PC-9 (cell line): Measurements from ENCODE around the gene PDE4B. TPM values are rescaled to one million over a fixed set of nuclear protein-coding genes. Genes with fewer than 3 reads are reported as not detected.

Source experiments
- BruUV-seq: library from RNA; stranded (reverse); fragments of 400-500 nt; replicated peaks from 2 replicates; lab custom pipeline; 2021; lab: Mats Ljungman, UMichigan
- CTCF ChIA-PET: fragments of 300-600 bp; sonication (Branson Sonifier 250); formaldehyde crosslinking; loops from one replicate; lab custom pipeline; 2022; ENCODE audit warnings: antibody characterized with exemption; lab: Charles Lee
- POLR2A ChIA-PET: fragments of 300-600 bp; sonication (Branson Sonifier 250); formaldehyde crosslinking; loops from one replicate; lab custom pipeline; 2022; ENCODE audit warnings: antibody characterized with exemption; ENCODE audit not compliant: unreplicated experiment; lab: Charles Lee
- DNase-seq, 2 experiments: peaks; one replicate each; pipeline versions ENCODE4 v3.0.0 to v3.0.0-alpha.2; 2015 to 2022; ENCODE audit warnings: mixed read lengths in 1 of 2
- H2AFZ ChIP-seq: fragments of 200-600 bp; sonication (generic); 2 replicates; pipeline ENCODE4 v1.8.1; 2017; ENCODE audit warnings: antibody characterized with exemption
- H3F3A ChIP-seq: fragments of 200-600 bp; sonication (generic); 2 replicates; pipeline ENCODE4 v1.8.1; 2017; ENCODE audit warnings: antibody characterized with exemption, mild to moderate bottlenecking, low read depth; ENCODE audit not compliant: insufficient read depth
- H3K27ac ChIP-seq: fragments of 200-600 bp; sonication (generic); 2 replicates; pipeline ENCODE4 v1.6.1; 2016; ENCODE audit warnings: mixed run types
- H3K27me3 ChIP-seq: fragments of 200-600 bp; sonication (generic); 2 replicates; pipeline ENCODE4 v1.6.1; 2016; ENCODE audit warnings: low read depth, mixed run types; ENCODE audit not compliant: insufficient read depth
- H3K36me3 ChIP-seq: fragments of 200-600 bp; sonication (generic); 2 replicates; pipeline ENCODE4 v1.6.1; 2016; ENCODE audit warnings: low read depth, mixed run types
- H3K4me1 ChIP-seq: fragments of 200-600 bp; sonication (generic); replicated peaks from 2 replicates; pipeline ENCODE4 v1.6.1; 2016; ENCODE audit warnings: mixed run types; ENCODE audit not compliant: insufficient read depth
- H3K4me2 ChIP-seq: fragments of 200-600 bp; sonication (generic); 2 replicates; pipeline ENCODE4 v1.6.1; 2017; ENCODE audit warnings: mixed run types
- H3K4me3 ChIP-seq: fragments of 200-600 bp; sonication (generic); 2 replicates; pipeline ENCODE4 v1.6.1; 2016; ENCODE audit warnings: mixed run types
- H3K79me2 ChIP-seq: fragments of 200-600 bp; sonication (generic); 2 replicates; pipeline ENCODE4 v1.6.1; 2017; ENCODE audit warnings: low read depth, mixed run types
- H3K9me2 ChIP-seq: fragments of 200-600 bp; sonication (generic); 2 replicates; pipeline ENCODE4 v1.8.1; 2017; ENCODE audit warnings: mild to moderate bottlenecking; ENCODE audit not compliant: insufficient read depth
- H3K9me3 ChIP-seq: fragments of 200-600 bp; sonication (generic); 2 replicates; pipeline ENCODE4 v1.8.1; 2016; ENCODE audit warnings: low read depth; ENCODE audit not compliant: insufficient read depth
- H4K20me1 ChIP-seq: fragments of 200-600 bp; sonication (generic); 2 replicates; pipeline ENCODE4 v1.8.1; 2017; ENCODE audit not compliant: insufficient read depth
- CTCF ChIP-seq: fragments of 200-600 bp; sonication (generic); conservative IDR thresholded peaks from 2 replicates; pipeline ENCODE4 v1.6.1; 2017; ENCODE audit warnings: mixed run types, antibody characterized with exemption, mild to moderate bottlenecking, moderate library complexity
- EZH2 ChIP-seq: fragments of 200-600 bp; sonication (generic); IDR thresholded peaks from 2 replicates; pipeline ENCODE4 v1.8.0; 2017; ENCODE audit warnings: antibody characterized with exemption, low read depth
- intact Hi-C: fragments of 100-400 bp; cut with micrococcal nuclease; formaldehyde crosslinking; loops from one replicate; pipeline ENCODE4 v1.10.0; 2022; ENCODE audit not compliant: unreplicated experiment
- total RNA-seq: library from RNA; stranded (reverse); gene quantifications from 2 replicates; pipeline ENCODE4 v1.2.3, GENCODE V29; 2021

Gene PDE4B
- total RNA-seq, 1 experiment from 2014 or later: 1.3 TPM

GRCh38 chr1:66357478-66358197 is 564.9 kb downstream of the PDE4B start:
- no peak for DNase-seq
- CTCF ChIA-PET: no interaction called here
- no peaks in the 10 kb centered on the region for H3K9me2 ChIP-seq
- BruUV-seq: no TSS peak
- H3K4me3 ChIP-seq: no peak overlapping the region
- H3K4me1 ChIP-seq: no peaks in the 10 kb centered on the region
- no peaks in the 10 kb centered on the region for H3K27me3 ChIP-seq
- no peak overlapping the region for H3K4me2 ChIP-seq
- H3K9me3 ChIP-seq: no peaks in the 10 kb centered on the region; the same call in 1 of the 2 replicates
- no peak overlapping the region for H3K27ac ChIP-seq
- H4K20me1 ChIP-seq: no peaks in the 10 kb centered on the region
- TF ChIP-seq CTCF: no peak
- H3F3A ChIP-seq: no peaks in the 10 kb centered on the region
- H3K36me3 ChIP-seq: no peaks in the 10 kb centered on the region
- H3K79me2 ChIP-seq: no peaks in the 10 kb centered on the region
- no peak overlapping the region for H2AFZ ChIP-seq
- intact Hi-C loops: no loop called here
- POLR2A ChIA-PET: no interaction called here

GRCh38 chr1:66359269-66359668 is 566.6 kb downstream of the PDE4B start:
- ChIA-PET POLR2A (no interaction called here), CTCF (no interaction called here)
- H3K4me3 ChIP-seq: no peak overlapping the region
- no peak overlapping the region for H2AFZ ChIP-seq
- no peaks in the 10 kb centered on the region for H3K9me2 ChIP-seq
- no peaks in the 10 kb centered on the region for H3F3A ChIP-seq
- no TSS peak for BruUV-seq
- H3K4me1 ChIP-seq: no peaks in the 10 kb centered on the region
- H3K27ac ChIP-seq: no peak overlapping the region
- H3K79me2 ChIP-seq: no peaks in the 10 kb centered on the region
- H3K9me3 ChIP-seq: no peaks in the 10 kb centered on the region; the same call in 1 of the 2 replicates
- no peak for DNase-seq
- no peak overlapping the region for H3K4me2 ChIP-seq
- TF ChIP-seq CTCF: no peak
- TF ChIP-seq EZH2: no peak
- H3K27me3 ChIP-seq: no peaks in the 10 kb centered on the region
- H4K20me1 ChIP-seq: no peaks in the 10 kb centered on the region
- intact Hi-C loops: no loop called here
- no peaks in the 10 kb centered on the region for H3K36me3 ChIP-seq

GRCh38 chr1:66359815-66360214 is 567.1 kb downstream of the PDE4B start:
- H3K4me1 ChIP-seq: no peaks in the 10 kb centered on the region
- intact Hi-C loops: no loop called here
- H3K27me3 ChIP-seq: no peaks in the 10 kb centered on the region
- H3K27ac ChIP-seq: no peak overlapping the region
- H3K9me2 ChIP-seq: no peaks in the 10 kb centered on the region
- TF ChIP-seq EZH2 (no peak), CTCF (no peak)
- ChIA-PET POLR2A (no interaction called here), CTCF (no interaction called here)
- H2AFZ ChIP-seq: no peak overlapping the region
- H3K36me3 ChIP-seq: no peaks in the 10 kb centered on the region
- H3K4me3 ChIP-seq: no peak overlapping the region
- DNase-seq: no peak
- H3K4me2 ChIP-seq: no peak overlapping the region
- no peaks in the 10 kb centered on the region for H3K79me2 ChIP-seq
- no peaks in the 10 kb centered on the region; the same call in 1 of the 2 replicates for H3K9me3 ChIP-seq
- BruUV-seq: no TSS peak
- no peaks in the 10 kb centered on the region for H4K20me1 ChIP-seq
- H3F3A ChIP-seq: no peaks in the 10 kb centered on the region
